ENCODE data around the gene POGK. TPM values are rescaled to one million over a fixed set of nuclear protein-coding genes. Genes with fewer than 3 reads are reported as not detected.
"Not testable (repeated sequence)": the region's sequence is repeated elsewhere in the genome, so short reads cannot be mapped to it uniquely, and the experiment has no call there.

Gene POGK
- polyA plus RNA-seq, 2 donors, result 9.4 to 10.8 TPM

DNA sequence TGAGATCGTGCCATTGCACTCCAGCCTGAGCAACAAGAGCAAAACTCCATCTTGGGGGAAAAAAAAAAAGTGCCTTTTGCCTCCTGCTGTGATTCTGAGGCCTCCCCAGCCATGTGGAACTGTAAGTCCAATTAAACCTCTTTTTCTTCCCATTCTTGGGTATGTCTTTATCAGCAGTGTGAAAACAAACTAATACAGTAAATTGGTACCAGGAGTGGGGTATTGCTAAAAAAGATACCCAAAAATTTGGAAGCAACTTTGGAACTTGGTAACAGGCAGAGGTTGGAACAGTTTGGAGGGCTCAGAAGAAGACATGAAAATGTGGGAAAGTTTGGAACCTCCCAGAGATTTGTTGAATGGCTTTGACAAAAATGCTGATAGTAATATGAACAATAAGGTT lies 9.5 kb upstream of the POGK start:
- not testable (repeated sequence) for H3K27me3 ChIP-seq (ENCODE audit: control insufficient read depth in 1 of 2, insufficient read depth in 2 of 2, low read length in 2 of 2); H3K27ac ChIP-seq (ENCODE audit: low read depth in 2 of 2, low read length in 1 of 2); H3K9me3 ChIP-seq (ENCODE audit: control insufficient read depth in 2 of 2, insufficient read depth in 1 of 2, low read depth in 1 of 2, low read length in 1 of 2); H3K4me3 ChIP-seq (ENCODE audit: low read depth in 1 of 2, low read length in 2 of 2); H3K4me1 ChIP-seq (ENCODE audit: control insufficient read depth in 2 of 2, insufficient read depth in 2 of 2, low read length in 1 of 2); H3K36me3 ChIP-seq (ENCODE audit: control insufficient read depth in 2 of 2, insufficient read depth in 2 of 2, low read length in 1 of 2)
- WGBS, 2 donors, result 67 to 72% methylated on average over 1 of the region's 1 CpG

GRCh38 chr1:166836733-166837132 lies 2.5 kb upstream of the POGK start:
- no peaks in the 10 kb centered on the region for H3K9me3 ChIP-seq (ENCODE audit: control insufficient read depth in 2 of 2, insufficient read depth in 1 of 2, low read depth in 1 of 2, low read length in 1 of 2)
- no peak overlapping the region for H3K4me3 ChIP-seq (ENCODE audit: low read depth in 1 of 2, low read length in 2 of 2)
- H3K4me1 ChIP-seq (ENCODE audit: control insufficient read depth in 2 of 2, insufficient read depth in 2 of 2, low read length in 1 of 2), result peaks cover 5 to 9% of the 10 kb centered on the region in 2 donors
- H3K36me3 ChIP-seq (ENCODE audit: control insufficient read depth in 2 of 2, insufficient read depth in 2 of 2, low read length in 1 of 2), result peaks cover 0 to 4% of the 10 kb centered on the region in 2 donors
- H3K27me3 ChIP-seq (ENCODE audit: control insufficient read depth in 1 of 2, insufficient read depth in 2 of 2, low read length in 2 of 2), result no peaks in the 10 kb centered on the region
- WGBS, 2 donors, result 97% methylated on average over 4 of the region's 4 CpGs
- no peak overlapping the region for H3K27ac ChIP-seq (ENCODE audit: low read depth in 2 of 2, low read length in 1 of 2)

DNA sequence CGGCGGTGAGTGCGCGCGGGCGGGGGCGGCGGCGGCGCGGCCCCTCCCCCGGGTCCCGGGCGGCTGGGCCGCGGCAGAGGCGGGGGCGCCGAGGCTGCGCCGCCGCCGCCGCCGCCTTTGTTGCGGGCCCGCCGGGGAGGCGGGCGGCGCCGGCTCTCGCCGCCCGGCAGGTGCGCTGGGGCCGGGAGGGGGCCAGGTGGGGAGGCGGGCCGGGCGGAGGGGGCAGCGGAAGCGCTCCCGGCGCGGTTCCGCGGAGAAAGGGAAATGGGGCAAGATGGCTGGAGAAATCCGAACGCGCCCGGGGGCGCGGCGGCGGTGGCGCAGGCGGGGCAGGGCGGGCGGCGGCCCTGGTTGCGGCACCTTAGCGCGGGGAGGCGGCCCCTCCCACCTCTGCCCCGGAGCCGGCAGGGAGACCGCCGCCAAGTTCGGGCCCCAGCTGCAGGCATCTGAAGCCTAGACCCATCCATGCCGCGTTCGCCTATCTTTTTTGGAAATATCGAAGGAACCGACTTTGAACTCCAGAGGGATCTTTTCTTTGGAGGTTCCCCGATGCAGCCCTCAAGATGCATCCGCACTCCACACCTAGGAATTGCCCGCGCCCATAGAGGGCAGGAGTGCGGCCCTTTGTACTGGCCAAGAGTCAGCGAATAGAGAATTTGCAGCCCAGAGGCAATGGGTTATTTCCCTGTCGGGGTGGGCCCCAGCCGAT lies 479 bp downstream of the POGK start:
- Histone ChIP-seq H3K4me3 (ENCODE audit: low read depth in 1 of 2, low read length in 2 of 2) (peak overlapping the region; percentile 68 to 89), H3K27me3 (ENCODE audit: control insufficient read depth in 1 of 2, insufficient read depth in 2 of 2, low read length in 2 of 2) (no peaks in the 10 kb centered on the region), H3K27ac (ENCODE audit: low read depth in 2 of 2, low read length in 1 of 2) (peak overlapping the region; percentile 84 to 94), H3K9me3 (ENCODE audit: control insufficient read depth in 2 of 2, insufficient read depth in 1 of 2, low read depth in 1 of 2, low read length in 1 of 2) (no peaks in the 10 kb centered on the region), H3K4me1 (ENCODE audit: control insufficient read depth in 2 of 2, insufficient read depth in 2 of 2, low read length in 1 of 2) (peaks cover 11 to 13% of the 10 kb centered on the region in 2 donors), H3K36me3 (ENCODE audit: control insufficient read depth in 2 of 2, insufficient read depth in 2 of 2, low read length in 1 of 2) (peaks cover 14 to 24% of the 10 kb centered on the region in 2 donors)
- 1 to 4% methylated on average over 26 to 82 of the region's 82 CpGs for WGBS, 2 donors

- Histone ChIP-seq H3K27me3 (ENCODE audit: control insufficient read depth in 1 of 2, insufficient read depth in 2 of 2, low read length in 2 of 2) (no peaks in the 10 kb centered on the region), H3K36me3 (ENCODE audit: control insufficient read depth in 2 of 2, insufficient read depth in 2 of 2, low read length in 1 of 2) (peaks cover 15 to 27% of the 10 kb centered on the region in 2 donors), H3K4me3 (ENCODE audit: low read depth in 1 of 2, low read length in 2 of 2) (peak overlapping the region; percentile 56 to 89), H3K9me3 (ENCODE audit: control insufficient read depth in 2 of 2, insufficient read depth in 1 of 2, low read depth in 1 of 2, low read length in 1 of 2) (no peaks in the 10 kb centered on the region), H3K27ac (ENCODE audit: low read depth in 2 of 2, low read length in 1 of 2) (peak overlapping the region; percentile 84 to 94), H3K4me1 (ENCODE audit: control insufficient read depth in 2 of 2, insufficient read depth in 2 of 2, low read length in 1 of 2) (peaks cover 11 to 13% of the 10 kb centered on the region in 2 donors)
- 28 to 40% methylated on average over 16 of the region's 16 CpGs for WGBS, 2 donors
These were observed 1.3 kb downstream of the POGK start for GRCh38 chr1:166840309-166841274.

- Histone ChIP-seq H3K9me3 (ENCODE audit: control insufficient read depth in 2 of 2, insufficient read depth in 1 of 2, low read depth in 1 of 2, low read length in 1 of 2) (no peaks in the 10 kb centered on the region), H3K4me3 (ENCODE audit: low read depth in 1 of 2, low read length in 2 of 2) (no peak overlapping the region), H3K27ac (ENCODE audit: low read depth in 2 of 2, low read length in 1 of 2) (no peak overlapping the region), H3K4me1 (ENCODE audit: control insufficient read depth in 2 of 2, insufficient read depth in 2 of 2, low read length in 1 of 2) (peaks cover 11 to 13% of the 10 kb centered on the region in 2 donors), H3K27me3 (ENCODE audit: control insufficient read depth in 1 of 2, insufficient read depth in 2 of 2, low read length in 2 of 2) (no peaks in the 10 kb centered on the region), H3K36me3 (ENCODE audit: control insufficient read depth in 2 of 2, insufficient read depth in 2 of 2, low read length in 1 of 2) (peaks cover 15 to 46% of the 10 kb centered on the region in 2 donors)
- WGBS, 2 donors, result 80 to 92% methylated on average over 6 of the region's 6 CpGs
These were observed 4.0 kb downstream of the POGK start for GRCh38 chr1:166843322-166843721.

- Histone ChIP-seq H3K27me3 (ENCODE audit: control insufficient read depth in 1 of 2, insufficient read depth in 2 of 2, low read length in 2 of 2) (no peaks in the 10 kb centered on the region), H3K27ac (ENCODE audit: low read depth in 2 of 2, low read length in 1 of 2) (peak overlapping the region in 1 of 2 donors; percentile 29), H3K36me3 (ENCODE audit: control insufficient read depth in 2 of 2, insufficient read depth in 2 of 2, low read length in 1 of 2) (peaks cover 19 to 51% of the 10 kb centered on the region in 2 donors), H3K4me3 (ENCODE audit: low read depth in 1 of 2, low read length in 2 of 2) (no peak overlapping the region), H3K4me1 (ENCODE audit: control insufficient read depth in 2 of 2, insufficient read depth in 2 of 2, low read length in 1 of 2) (peaks cover 11 to 12% of the 10 kb centered on the region in 2 donors), H3K9me3 (ENCODE audit: control insufficient read depth in 2 of 2, insufficient read depth in 1 of 2, low read depth in 1 of 2, low read length in 1 of 2) (no peaks in the 10 kb centered on the region)
- WGBS, 2 donors, result 57 to 74% methylated on average over 7 of the region's 7 CpGs
These were observed 4.7 kb downstream of the POGK start for GRCh38 chr1:166843769-166844596.

GRCh38 chr1:166844791-166845190 lies 5.5 kb downstream of the POGK start:
- WGBS, 2 donors, result 74 to 79% methylated on average over 7 of the region's 7 CpGs
- no peaks in the 10 kb centered on the region for H3K27me3 ChIP-seq (ENCODE audit: control insufficient read depth in 1 of 2, insufficient read depth in 2 of 2, low read length in 2 of 2)
- no peak overlapping the region for H3K27ac ChIP-seq (ENCODE audit: low read depth in 2 of 2, low read length in 1 of 2)
- H3K9me3 ChIP-seq (ENCODE audit: control insufficient read depth in 2 of 2, insufficient read depth in 1 of 2, low read depth in 1 of 2, low read length in 1 of 2), result no peaks in the 10 kb centered on the region
- H3K36me3 ChIP-seq (ENCODE audit: control insufficient read depth in 2 of 2, insufficient read depth in 2 of 2, low read length in 1 of 2), result peaks cover 26 to 59% of the 10 kb centered on the region in 2 donors
- peaks cover 11 to 12% of the 10 kb centered on the region in 2 donors for H3K4me1 ChIP-seq (ENCODE audit: control insufficient read depth in 2 of 2, insufficient read depth in 2 of 2, low read length in 1 of 2)
- H3K4me3 ChIP-seq (ENCODE audit: low read depth in 1 of 2, low read length in 2 of 2), result no peak overlapping the region

DNA sequence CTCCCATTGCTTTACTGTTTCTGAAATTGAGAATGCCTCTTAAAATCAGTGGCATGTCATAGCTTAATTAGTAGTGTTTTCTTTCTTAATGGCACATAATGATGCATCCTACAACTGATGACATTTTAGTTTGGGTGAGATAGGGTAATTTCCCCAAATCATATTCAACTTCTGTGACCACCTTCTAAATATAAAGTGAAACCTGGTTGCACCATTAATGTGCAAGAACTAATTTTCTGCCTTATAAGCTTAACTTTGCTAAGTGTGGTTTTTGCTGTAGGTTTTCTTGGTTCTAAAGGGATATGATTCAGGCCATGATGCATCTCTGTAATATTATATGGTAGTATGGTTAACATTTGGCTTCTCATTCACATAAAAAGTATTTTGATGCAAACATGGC lies 8.9 kb downstream of the POGK start:
- H3K9me3 ChIP-seq (ENCODE audit: control insufficient read depth in 2 of 2, insufficient read depth in 1 of 2, low read depth in 1 of 2, low read length in 1 of 2), result no peaks in the 10 kb centered on the region
- H3K4me3 ChIP-seq (ENCODE audit: low read depth in 1 of 2, low read length in 2 of 2), result no peak overlapping the region
- peaks cover 2% of the 10 kb centered on the region in 2 donors for H3K4me1 ChIP-seq (ENCODE audit: control insufficient read depth in 2 of 2, insufficient read depth in 2 of 2, low read length in 1 of 2)
- H3K27ac ChIP-seq (ENCODE audit: low read depth in 2 of 2, low read length in 1 of 2), result no peak overlapping the region
- H3K27me3 ChIP-seq (ENCODE audit: control insufficient read depth in 1 of 2, insufficient read depth in 2 of 2, low read length in 2 of 2), result no peaks in the 10 kb centered on the region
- peaks cover 26 to 57% of the 10 kb centered on the region in 2 donors for H3K36me3 ChIP-seq (ENCODE audit: control insufficient read depth in 2 of 2, insufficient read depth in 2 of 2, low read length in 1 of 2)

DNA sequence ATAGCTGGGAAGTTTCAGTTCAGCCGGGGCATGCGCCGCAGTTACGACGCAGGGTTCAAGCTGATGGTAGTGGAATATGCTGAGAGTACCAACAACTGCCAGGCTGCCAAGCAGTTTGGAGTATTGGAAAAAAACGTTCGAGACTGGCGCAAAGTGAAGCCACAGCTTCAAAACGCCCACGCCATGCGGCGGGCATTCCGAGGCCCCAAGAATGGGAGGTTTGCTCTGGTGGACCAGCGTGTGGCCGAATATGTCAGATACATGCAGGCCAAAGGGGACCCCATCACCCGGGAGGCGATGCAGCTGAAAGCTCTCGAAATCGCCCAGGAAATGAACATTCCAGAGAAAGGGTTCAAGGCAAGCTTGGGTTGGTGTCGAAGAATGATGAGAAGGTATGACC lies 9.9 kb downstream of the POGK start:
- H3K27me3 ChIP-seq (ENCODE audit: control insufficient read depth in 1 of 2, insufficient read depth in 2 of 2, low read length in 2 of 2), result no peaks in the 10 kb centered on the region
- WGBS, 2 donors, result 97% methylated on average over 20 of the region's 20 CpGs
- no peak overlapping the region for H3K27ac ChIP-seq (ENCODE audit: low read depth in 2 of 2, low read length in 1 of 2)
- H3K9me3 ChIP-seq (ENCODE audit: control insufficient read depth in 2 of 2, insufficient read depth in 1 of 2, low read depth in 1 of 2, low read length in 1 of 2), result no peaks in the 10 kb centered on the region
- no peaks in the 10 kb centered on the region for H3K4me1 ChIP-seq (ENCODE audit: control insufficient read depth in 2 of 2, insufficient read depth in 2 of 2, low read length in 1 of 2)
- H3K36me3 ChIP-seq (ENCODE audit: control insufficient read depth in 2 of 2, insufficient read depth in 2 of 2, low read length in 1 of 2), result peaks cover 28 to 52% of the 10 kb centered on the region in 2 donors
- H3K4me3 ChIP-seq (ENCODE audit: low read depth in 1 of 2, low read length in 2 of 2), result no peak overlapping the region
